Naive thymus-derived CD4-positive, alpha-beta T cell (primary cell): ENCODE data around the gene CCDC124. TPM values are rescaled to one million over a fixed set of nuclear protein-coding genes. Genes with fewer than 3 reads are reported as not detected.

Source experiments
- ATAC-seq: fragments of 150-1000 bp; cut with Tn5 transposase; 2 replicates; pipeline ENCODE4 v1.10.0; 2021; ENCODE audit warnings: mild to moderate bottlenecking, moderate library complexity
- CTCF ChIA-PET: fragments of 350-600 bp; sonication (Branson Sonifier 250); formaldehyde crosslinking; loops from one replicate; lab custom pipeline; 2021; ENCODE audit warnings: antibody characterized with exemption; lab: Charles Lee
- POLR2A ChIA-PET: fragments of 350-600 bp; sonication (Branson Sonifier 250); formaldehyde crosslinking; loops from one replicate; lab custom pipeline; 2021; ENCODE audit warnings: antibody characterized with exemption, inconsistent platforms; lab: Charles Lee
- DNase-seq, 9 donors: peaks; one replicate each; pipeline versions ENCODE4 v3.0.0 to v3.0.0-alpha.2; 2020 to 2022; ENCODE audit warnings: mixed read lengths in 1 of 9
- H3K27ac ChIP-seq: one replicate; pipeline ENCODE4 v1.7.0; 2013; ENCODE audit warnings: mild to moderate bottlenecking, low read depth, low read length, moderate library complexity
- H3K27me3 ChIP-seq, 2 donors: one replicate each; pipeline ENCODE4 v1.7.0; 2013; ENCODE audit warnings: low read length in 2 of 2, mild to moderate bottlenecking in 2 of 2, moderate library complexity in 2 of 2; ENCODE audit not compliant: control insufficient read depth in 2 of 2, insufficient read depth in 2 of 2
- H3K36me3 ChIP-seq, 3 experiments: 1 replicate in 2 of 3; 2 replicates in 1 of 3; pipeline ENCODE4 v1.7.0; 2013; ENCODE audit warnings: low read length in 3 of 3, mild to moderate bottlenecking in 3 of 3, moderate library complexity in 1 of 3; ENCODE audit not compliant: insufficient read depth in 3 of 3, control insufficient read depth in 2 of 3
- H3K4me1 ChIP-seq, 2 donors: one replicate each; pipeline ENCODE4 v1.7.0; 2013; ENCODE audit warnings: low read length in 2 of 2, mild to moderate bottlenecking in 2 of 2, moderate library complexity in 1 of 2; ENCODE audit not compliant: control insufficient read depth in 2 of 2, insufficient read depth in 2 of 2
- H3K4me3 ChIP-seq: 2 replicates; pipeline ENCODE4 v1.7.0; 2013; ENCODE audit warnings: mild to moderate bottlenecking, low read length
- H3K9me3 ChIP-seq, 3 experiments: 1 replicate in 2 of 3; 2 replicates in 1 of 3; pipeline ENCODE4 v1.7.0; 2013; ENCODE audit warnings: low read length in 3 of 3; ENCODE audit not compliant: control insufficient read depth in 2 of 3
- H3K27ac Mint-ChIP-seq, 9 donors: one replicate each; pipeline ENCODE4 v1.8.0; 2020 to 2022; ENCODE audit warnings: mixed read lengths in 9 of 9, mild to moderate bottlenecking in 8 of 9, moderate library complexity in 5 of 9, inconsistent platforms in 2 of 9
- H3K27me3 Mint-ChIP-seq, 5 donors: one replicate each; pipeline ENCODE4 v1.8.0; 2021 to 2022; ENCODE audit warnings: mixed read lengths in 5 of 5, mild to moderate bottlenecking in 1 of 5
- H3K36me3 Mint-ChIP-seq, 5 donors: one replicate each; pipeline ENCODE4 v1.8.0; 2020 to 2022; ENCODE audit warnings: mixed read lengths in 5 of 5, mild to moderate bottlenecking in 3 of 5, inconsistent platforms in 1 of 5
- H3K4me1 Mint-ChIP-seq, 7 donors: one replicate each; pipeline ENCODE4 v1.8.0; 2020 to 2022; ENCODE audit warnings: mixed read lengths in 7 of 7, mild to moderate bottlenecking in 3 of 7, inconsistent platforms in 1 of 7
- H3K4me3 Mint-ChIP-seq, 10 donors: one replicate each; pipeline ENCODE4 v1.8.0; 2020 to 2022; ENCODE audit warnings: mild to moderate bottlenecking in 10 of 10, mixed read lengths in 10 of 10, moderate library complexity in 6 of 10, inconsistent platforms in 2 of 10
- H3K9me3 Mint-ChIP-seq, 11 donors: one replicate each; pipeline ENCODE4 v1.8.0; 2020 to 2022; ENCODE audit warnings: mixed read lengths in 11 of 11, mild to moderate bottlenecking in 4 of 11, inconsistent platforms in 1 of 11, moderate library complexity in 1 of 11
- intact Hi-C, 2 donors: fragments of 100-400 bp; cut with micrococcal nuclease; formaldehyde crosslinking; loops; one replicate each; pipeline ENCODE4 v1.15.1; 2023
- polyA plus RNA-seq, 2 donors: library from polyadenylated mRNA; unstranded; fragments of 300-500 nt; fragmentation: Illumina TruSeq; gene quantifications; one replicate each; pipeline ENCODE4 v1.2.3, GENCODE V29; 2021
- total RNA-seq, 6 experiments: library from RNA in 5 of 6; stranded (reverse) in 5 of 6; gene quantifications; 1 replicate in 5 of 6; 2 replicates in 1 of 6; pipeline ENCODE4 v1.2.3 and lab custom pipeline; 2021 to 2026

CCDC124 gene
- total and polyA plus RNA-seq, 7 experiments from 2014 or later = 28.7 to 63.8 (median 32.6) TPM

DNA sequence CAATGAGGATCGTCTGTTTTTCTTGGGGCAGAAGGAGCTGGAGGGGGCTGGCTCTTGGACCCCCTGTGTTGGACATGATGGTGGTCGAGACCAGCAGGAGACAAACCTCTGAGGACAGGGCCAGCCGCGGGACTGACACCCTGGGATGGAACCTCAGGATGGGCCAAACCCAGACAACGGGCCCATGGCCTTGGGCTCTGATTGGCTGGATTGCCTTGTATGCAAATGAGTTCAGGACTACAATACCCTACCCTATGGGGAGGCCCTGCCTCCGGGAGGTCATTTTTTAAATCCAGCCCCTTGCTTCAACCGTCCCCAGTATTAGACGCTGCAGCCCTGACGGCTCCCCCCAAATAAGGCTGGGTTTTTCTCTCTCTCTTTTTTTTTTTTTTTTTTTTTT lies 39.0 kb upstream of the CCDC124 start:
- H3K27me3 Mint-ChIP-seq = no peaks in the 10 kb centered on the region
- H3K4me3 Mint-ChIP-seq = no peak overlapping the region
- peaks cover 0 to 2% (median 0%) of the 10 kb centered on the region in 7 donors for H3K4me1 Mint-ChIP-seq
- no peak for ATAC-seq
- Histone ChIP-seq H3K9me3 (no peaks in the 10 kb centered on the region), H3K4me3 (no peak overlapping the region), H3K4me1 (no peaks in the 10 kb centered on the region), H3K36me3 (peaks cover 0 to 3% (median 0%) of the 10 kb centered on the region in 3 experiments), H3K27me3 (no peaks in the 10 kb centered on the region), H3K27ac (no peak overlapping the region)
- peaks cover 0 to 3% (median 0%) of the 10 kb centered on the region in 11 donors for H3K9me3 Mint-ChIP-seq
- peaks cover 0 to 32% (median 13%) of the 10 kb centered on the region in 5 donors for H3K36me3 Mint-ChIP-seq
- ChIA-PET CTCF (no interaction called here), POLR2A (no interaction called here)
- intact Hi-C loops = no loop called here
- H3K27ac Mint-ChIP-seq = no peak overlapping the region
- no peak for DNase-seq

DNA sequence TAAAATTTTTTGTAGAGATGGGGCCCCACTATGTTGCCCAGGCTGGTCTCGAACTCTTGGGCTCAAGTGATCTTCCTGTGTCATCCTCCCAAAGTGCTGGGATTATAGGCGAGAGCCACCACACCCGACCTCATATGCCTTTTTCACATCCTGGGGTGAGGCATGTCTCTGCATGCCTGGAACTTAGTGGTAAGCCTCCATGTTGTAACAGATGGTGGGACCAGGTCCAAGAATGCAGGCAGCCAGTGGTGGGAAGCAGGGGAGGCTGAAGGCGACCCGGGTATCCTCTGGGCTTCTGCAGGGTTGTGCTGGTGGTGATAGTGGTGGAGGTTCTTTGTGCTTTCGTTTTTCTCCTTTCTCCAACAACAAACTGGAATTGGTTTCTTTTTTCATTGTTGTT lies 30.1 kb upstream of the CCDC124 start:
- ATAC-seq = no peak
- H3K4me1 Mint-ChIP-seq = peaks cover 0 to 4% (median 0%) of the 10 kb centered on the region in 7 donors
- no peak overlapping the region for H3K27ac Mint-ChIP-seq
- intact Hi-C loops = no loop called here
- no peaks in the 10 kb centered on the region for H3K27me3 ChIP-seq
- ChIA-PET POLR2A (no interaction called here), CTCF (no interaction called here)
- H3K9me3 Mint-ChIP-seq = peaks cover 0 to 1% (median 0%) of the 10 kb centered on the region in 11 donors
- H3K4me3 ChIP-seq = no peak overlapping the region
- no peaks in the 10 kb centered on the region for H3K9me3 ChIP-seq
- H3K36me3 Mint-ChIP-seq = no peaks in the 10 kb centered on the region
- DNase-seq = no peak
- H3K36me3 ChIP-seq = no peaks in the 10 kb centered on the region
- H3K4me3 Mint-ChIP-seq = no peak overlapping the region
- H3K27ac ChIP-seq = no peak overlapping the region
- H3K27me3 Mint-ChIP-seq = peaks cover 0 to 20% (median 14%) of the 10 kb centered on the region in 5 donors
- no peaks in the 10 kb centered on the region for H3K4me1 ChIP-seq

DNA sequence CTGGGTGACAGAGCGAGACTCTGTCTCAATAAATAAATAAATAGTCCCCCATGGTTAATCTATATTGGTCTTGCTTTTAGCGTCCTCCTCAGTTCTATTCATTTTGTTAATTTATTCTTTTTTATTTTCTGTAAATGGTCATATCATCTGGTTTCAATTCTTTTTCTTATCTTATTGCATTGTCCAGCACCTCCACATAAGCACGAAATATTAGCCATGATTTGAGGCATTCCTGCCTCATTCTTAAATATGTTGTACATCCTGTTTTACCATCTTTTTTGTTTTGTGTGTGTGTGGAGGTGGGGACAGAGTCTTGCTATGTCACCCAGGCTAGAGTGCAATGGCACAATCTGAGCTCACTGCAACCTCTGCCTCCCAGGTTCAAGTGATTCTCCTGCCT lies 24.6 kb upstream of the CCDC124 start:
- no peak overlapping the region for H3K4me3 Mint-ChIP-seq
- POLR2A ChIA-PET = interaction anchor here (0.6 kb wide), 1 partner anchor 643 kb away, joined by 5 read pairs; no protein-coding TSS in a partner anchor
- no peak overlapping the region for H3K27ac Mint-ChIP-seq
- Histone ChIP-seq H3K36me3 (no peaks in the 10 kb centered on the region), H3K27ac (no peak overlapping the region), H3K4me3 (no peak overlapping the region), H3K9me3 (peaks cover 0 to 5% (median 0%) of the 10 kb centered on the region in 3 experiments), H3K27me3 (no peaks in the 10 kb centered on the region), H3K4me1 (no peaks in the 10 kb centered on the region)
- H3K4me1 Mint-ChIP-seq = no peaks in the 10 kb centered on the region
- intact Hi-C loops = no loop called here
- H3K9me3 Mint-ChIP-seq = peaks cover 0 to 14% (median 3%) of the 10 kb centered on the region in 11 donors
- H3K36me3 Mint-ChIP-seq = peaks cover 0 to 4% (median 0%) of the 10 kb centered on the region in 5 donors
- DNase-seq (no peak), ATAC-seq (no peak)
- H3K27me3 Mint-ChIP-seq = peaks cover 0 to 9% (median 0%) of the 10 kb centered on the region in 5 donors
- CTCF ChIA-PET = no interaction called here

DNA sequence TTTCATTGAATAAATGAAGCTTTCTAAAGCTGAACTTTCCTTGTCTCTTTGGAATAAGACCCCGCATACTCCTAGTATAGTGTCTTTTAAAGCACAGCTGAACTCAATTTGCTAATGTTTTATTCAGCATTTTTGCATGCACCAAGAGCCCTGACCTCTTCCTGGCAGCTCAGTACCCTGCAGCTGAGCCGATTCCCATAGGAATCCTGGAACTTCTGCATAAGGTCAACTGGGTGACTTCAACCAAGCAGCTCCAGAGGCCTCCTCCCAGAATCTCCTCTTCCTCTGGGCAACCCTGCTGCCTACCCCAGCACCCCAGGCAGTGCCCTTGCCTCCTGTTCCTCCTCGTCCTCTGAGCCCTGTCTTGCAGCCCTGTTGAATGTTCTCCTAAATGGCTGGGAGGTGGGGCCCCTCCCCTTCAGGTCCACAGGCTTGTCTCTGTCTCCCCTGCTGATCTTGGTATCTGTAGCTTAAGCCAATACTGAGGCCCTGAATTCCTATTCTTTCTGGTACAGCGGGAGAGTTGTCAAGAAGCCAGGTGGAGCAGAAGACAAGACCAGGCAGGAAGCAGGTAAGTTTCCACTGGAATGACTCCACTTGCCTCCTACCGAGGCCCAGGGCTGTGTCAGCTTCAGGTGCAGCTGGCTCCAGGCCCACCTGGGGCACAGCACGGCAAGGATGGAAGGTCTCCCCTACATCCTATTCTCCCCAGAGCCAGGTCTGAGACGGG lies 23.6 kb upstream of the CCDC124 start:
- Mint-ChIP-seq H3K27me3 (peaks cover 0 to 6% (median 0%) of the 10 kb centered on the region in 5 donors), H3K9me3 (peaks cover 0 to 22% (median 7%) of the 10 kb centered on the region in 11 donors), H3K36me3 (peaks cover 0 to 8% (median 0%) of the 10 kb centered on the region in 5 donors), H3K4me1 (no peaks in the 10 kb centered on the region), H3K27ac (no peak overlapping the region), H3K4me3 (no peak overlapping the region)
- no peak overlapping the region for H3K4me3 ChIP-seq
- ChIA-PET CTCF (interaction anchor here (0.6 to 0.7 kb wide), 2 partner anchors 24 to 417 kb away, joined by 3 to 4 read pairs; partner anchors contain the start of gene CCDC124), POLR2A (no interaction called here)
- H3K36me3 ChIP-seq = no peaks in the 10 kb centered on the region
- no peaks in the 10 kb centered on the region for H3K4me1 ChIP-seq
- intact Hi-C loops = no loop called here
- ATAC-seq = no peak
- no peak for DNase-seq
- no peaks in the 10 kb centered on the region for H3K27me3 ChIP-seq
- H3K9me3 ChIP-seq = peaks cover 0 to 11% (median 0%) of the 10 kb centered on the region in 3 experiments
- H3K27ac ChIP-seq = no peak overlapping the region

DNA sequence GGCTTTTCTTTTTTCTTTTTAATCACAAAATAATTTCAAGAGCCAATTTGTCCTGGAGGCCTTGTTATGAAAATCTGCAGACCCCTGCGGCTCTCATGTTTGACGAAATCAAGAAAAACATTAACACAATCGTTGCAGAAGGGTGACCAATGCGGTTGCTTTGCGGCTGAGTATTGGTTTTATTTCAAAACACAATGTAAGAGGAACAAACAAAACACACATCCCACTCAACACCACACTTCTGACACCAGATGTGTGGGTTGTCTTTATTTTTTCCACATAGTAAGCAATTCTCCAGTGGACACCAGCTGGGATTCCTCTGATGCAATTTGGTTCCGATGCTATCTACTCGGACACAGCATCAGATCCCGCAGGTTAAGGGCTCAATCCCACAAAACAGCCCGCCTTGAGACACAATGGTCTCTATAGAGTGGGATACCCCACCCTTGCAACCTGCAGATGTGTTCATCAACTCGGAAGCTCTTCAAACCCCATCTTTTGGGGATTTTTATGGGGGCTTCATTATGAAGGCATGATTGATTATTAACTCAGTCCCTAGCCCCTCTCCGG lies 21.9 kb upstream of the CCDC124 start:
- Mint-ChIP-seq H3K27ac (no peak overlapping the region), H3K9me3 (peaks cover 0 to 22% (median 7%) of the 10 kb centered on the region in 11 donors), H3K36me3 (peaks cover 0 to 8% (median 0%) of the 10 kb centered on the region in 5 donors), H3K4me3 (no peak overlapping the region), H3K4me1 (no peaks in the 10 kb centered on the region), H3K27me3 (peaks cover 0 to 4% (median 0%) of the 10 kb centered on the region in 5 donors)
- ChIA-PET POLR2A (no interaction called here), CTCF (interaction anchor here (1.6 kb wide), 1 partner anchor 127 kb away, joined by 4 read pairs; no protein-coding TSS in a partner anchor)
- Histone ChIP-seq H3K4me1 (no peaks in the 10 kb centered on the region), H3K9me3 (peaks cover 0 to 11% (median 0%) of the 10 kb centered on the region in 3 experiments), H3K4me3 (no peak overlapping the region), H3K36me3 (no peaks in the 10 kb centered on the region), H3K27me3 (no peaks in the 10 kb centered on the region), H3K27ac (no peak overlapping the region)
- no peak for ATAC-seq
- no peak for DNase-seq
- intact Hi-C loops = no loop called here

DNA sequence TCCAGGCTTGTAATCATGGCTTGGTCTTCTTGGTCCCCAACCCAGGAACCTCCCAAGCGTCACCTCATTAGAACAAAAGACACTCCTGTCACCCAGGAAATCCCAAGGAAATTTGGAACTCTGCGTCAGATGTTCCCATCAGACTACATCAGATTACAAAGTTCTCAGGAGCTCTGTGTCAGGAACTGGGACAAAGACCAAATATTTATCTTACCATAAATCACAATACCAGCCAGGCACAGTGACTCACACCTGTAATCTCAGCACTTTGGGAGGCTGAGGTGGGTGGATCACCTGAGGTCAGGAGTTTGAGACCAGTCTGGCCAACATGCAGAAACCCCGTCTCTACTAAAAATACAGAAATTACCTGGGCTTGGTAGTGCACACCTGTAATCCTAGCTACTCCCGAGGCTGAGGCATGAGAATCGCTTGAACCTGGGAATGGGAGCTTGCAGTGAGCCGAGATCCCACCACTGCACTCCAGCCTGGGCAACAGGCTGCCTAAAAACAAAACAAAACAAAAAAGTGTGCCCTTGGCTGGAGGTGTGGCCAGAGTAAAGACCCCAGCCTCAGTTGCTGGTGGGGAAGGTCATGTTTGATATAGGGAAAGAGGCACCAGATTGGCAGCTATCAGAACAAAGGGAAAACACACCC lies 16.7 kb upstream of the CCDC124 start:
- H3K27ac ChIP-seq = no peak overlapping the region
- H3K4me3 Mint-ChIP-seq = no peak overlapping the region
- H3K9me3 Mint-ChIP-seq = peaks cover 0 to 11% (median 7%) of the 10 kb centered on the region in 11 donors
- ChIA-PET POLR2A (interaction anchor here (0.6 kb wide), 1 partner anchor 36 kb away, joined by 3 read pairs; no protein-coding TSS in a partner anchor), CTCF (interaction anchor here (0.8 kb wide), 1 partner anchor 59 kb away, joined by 3 read pairs; no protein-coding TSS in a partner anchor)
- no peaks in the 10 kb centered on the region for H3K27me3 ChIP-seq
- intact Hi-C loops = no loop called here
- H3K36me3 ChIP-seq = no peaks in the 10 kb centered on the region
- H3K27ac Mint-ChIP-seq = no peak overlapping the region
- no peak overlapping the region for H3K4me3 ChIP-seq
- peaks cover 0 to 4% (median 0%) of the 10 kb centered on the region in 5 donors for H3K36me3 Mint-ChIP-seq
- no peak for ATAC-seq
- H3K4me1 ChIP-seq = no peaks in the 10 kb centered on the region
- peaks cover 0 to 11% (median 0%) of the 10 kb centered on the region in 3 experiments for H3K9me3 ChIP-seq
- DNase-seq = no peak
- peaks cover 0 to 9% (median 0%) of the 10 kb centered on the region in 5 donors for H3K27me3 Mint-ChIP-seq
- no peaks in the 10 kb centered on the region for H3K4me1 Mint-ChIP-seq
